Fibroblast of the aortic adventitia (primary cell): ENCODE data around the gene STYXL1. TPM values are rescaled to one million over a fixed set of nuclear protein-coding genes. Genes with fewer than 3 reads are reported as not detected.

Experiments
- DNase-seq: peaks from one replicate; pipeline ENCODE4 v3.0.0-alpha.2; 2010; ENCODE audit warnings: low read depth
- H3K4me3 ChIP-seq: 2 replicates; pipeline ENCODE4 v1.5.1; 2011; ENCODE audit warnings: low read depth, mild to moderate bottlenecking, control low read depth, low read length, moderate library complexity
- total RNA-seq: library from RNA; depleted of rRNA; stranded (reverse); fragments of >200 nt; gene quantifications from 2 replicates; pipeline ENCODE4 v1.2.3, GENCODE V29; 2012; ENCODE audit warnings: low replicate concordance
- TF ChIP-seq, protein P1 (sequence below): IDR thresholded peaks from 2 replicates; pipeline ENCODE4 v1.5.1; 2011; ENCODE audit warnings: mild to moderate bottlenecking, low read length, control low read depth, inconsistent platforms; ENCODE audit not compliant: insufficient read depth

The STYXL1 gene
- total RNA-seq, 1 donor = 33.2 TPM

DNA sequence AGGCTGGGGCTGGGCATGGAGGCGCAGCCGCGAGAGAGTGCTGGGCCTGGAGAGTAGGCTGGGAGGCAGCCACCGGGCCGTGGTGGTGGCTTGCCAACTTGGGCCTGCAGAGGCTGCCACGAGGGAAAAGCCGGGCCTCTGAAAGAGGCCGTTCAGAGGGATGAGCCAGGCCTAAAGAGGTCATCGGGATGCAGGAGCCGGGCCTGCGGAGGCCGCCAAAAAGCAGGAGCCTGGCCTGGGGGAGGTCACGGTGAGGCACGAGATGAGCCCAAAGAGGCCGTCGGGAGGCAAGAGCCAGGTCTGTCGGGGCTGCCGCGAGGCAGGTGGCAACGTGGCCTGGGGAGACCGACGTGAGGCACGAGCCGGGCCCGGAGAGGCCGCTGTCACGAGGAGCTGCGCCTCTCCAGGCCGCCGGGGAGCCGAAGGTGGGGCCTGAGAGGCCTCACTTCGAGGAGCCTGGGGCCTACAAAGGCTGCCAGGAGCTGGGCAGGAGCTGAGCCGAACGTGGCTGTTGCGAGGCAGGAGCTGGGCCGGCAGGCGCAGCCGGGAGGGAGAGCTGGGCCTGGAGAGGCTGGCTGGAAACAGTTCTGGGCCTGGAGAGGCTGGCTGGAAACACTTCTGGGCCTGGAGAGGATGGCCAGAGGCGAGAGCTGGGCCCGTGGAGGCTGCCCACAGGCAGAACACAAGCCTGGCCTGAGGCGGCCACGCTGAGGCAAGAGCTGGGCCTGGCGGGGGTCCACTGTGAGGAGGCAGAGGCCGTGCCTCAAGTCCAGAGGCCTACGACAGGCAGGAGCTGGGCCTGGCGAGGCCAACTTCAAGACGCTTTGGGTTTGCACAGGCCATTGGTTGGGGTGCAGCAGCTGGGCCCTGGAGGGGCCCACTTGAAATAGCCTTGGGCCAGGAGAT, 24.7 kb upstream of the STYXL1 start:
- no peak for DNase-seq
- TF ChIP-seq, protein P1, sequence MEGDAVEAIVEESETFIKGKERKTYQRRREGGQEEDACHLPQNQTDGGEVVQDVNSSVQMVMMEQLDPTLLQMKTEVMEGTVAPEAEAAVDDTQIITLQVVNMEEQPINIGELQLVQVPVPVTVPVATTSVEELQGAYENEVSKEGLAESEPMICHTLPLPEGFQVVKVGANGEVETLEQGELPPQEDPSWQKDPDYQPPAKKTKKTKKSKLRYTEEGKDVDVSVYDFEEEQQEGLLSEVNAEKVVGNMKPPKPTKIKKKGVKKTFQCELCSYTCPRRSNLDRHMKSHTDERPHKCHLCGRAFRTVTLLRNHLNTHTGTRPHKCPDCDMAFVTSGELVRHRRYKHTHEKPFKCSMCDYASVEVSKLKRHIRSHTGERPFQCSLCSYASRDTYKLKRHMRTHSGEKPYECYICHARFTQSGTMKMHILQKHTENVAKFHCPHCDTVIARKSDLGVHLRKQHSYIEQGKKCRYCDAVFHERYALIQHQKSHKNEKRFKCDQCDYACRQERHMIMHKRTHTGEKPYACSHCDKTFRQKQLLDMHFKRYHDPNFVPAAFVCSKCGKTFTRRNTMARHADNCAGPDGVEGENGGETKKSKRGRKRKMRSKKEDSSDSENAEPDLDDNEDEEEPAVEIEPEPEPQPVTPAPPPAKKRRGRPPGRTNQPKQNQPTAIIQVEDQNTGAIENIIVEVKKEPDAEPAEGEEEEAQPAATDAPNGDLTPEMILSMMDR = no peak
- H3K4me3 ChIP-seq = no peak overlapping the region

DNA sequence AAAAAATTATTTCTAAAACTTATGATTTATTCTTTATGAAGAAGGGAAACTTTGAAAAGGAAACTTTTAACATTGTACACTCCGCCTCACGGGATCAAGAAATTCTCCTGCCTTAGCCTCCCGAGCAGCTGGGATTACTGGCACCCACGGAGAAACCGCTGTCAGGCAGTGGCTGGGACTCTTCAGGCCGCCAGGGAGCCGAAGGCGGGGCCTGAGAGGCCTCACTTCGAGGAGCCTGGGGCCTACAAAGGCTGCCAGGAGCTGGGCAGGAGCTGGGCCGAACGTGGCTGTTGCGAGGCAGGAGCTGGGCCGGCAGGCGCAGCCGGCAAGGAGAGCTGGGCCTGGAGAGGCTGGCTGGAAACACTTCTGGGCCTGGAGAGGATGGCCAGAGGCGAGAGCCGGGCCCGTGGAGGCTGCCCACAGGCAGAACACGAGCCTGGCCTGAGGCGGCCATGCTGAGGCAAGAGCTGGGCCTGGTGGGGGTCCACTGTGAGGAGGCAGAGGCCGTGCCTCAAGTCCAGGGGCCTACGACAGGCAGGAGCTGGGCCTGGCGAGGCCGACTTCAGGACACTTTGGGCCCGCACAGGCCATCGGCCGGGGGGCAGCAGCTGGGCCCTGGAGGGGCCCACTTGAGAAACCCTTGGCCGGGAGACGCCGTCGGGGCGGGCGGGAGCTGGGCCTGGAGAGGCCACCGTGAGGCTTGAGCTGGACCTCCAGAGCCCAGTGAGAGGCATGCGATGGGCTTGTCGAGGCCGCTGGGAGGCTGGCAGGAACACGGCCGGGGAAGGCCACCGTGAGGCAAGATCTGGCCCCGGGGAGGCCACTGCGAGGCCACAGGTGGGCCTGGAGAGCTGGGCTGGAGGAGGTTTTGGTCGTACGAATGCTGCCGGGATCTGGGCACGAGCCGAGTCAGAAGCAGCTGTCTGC, 23.8 kb upstream of the STYXL1 start:
- no peak overlapping the region for H3K4me3 ChIP-seq
- TF ChIP-seq, protein P1 = no peak
- peak; percentile 64 for DNase-seq

DNA sequence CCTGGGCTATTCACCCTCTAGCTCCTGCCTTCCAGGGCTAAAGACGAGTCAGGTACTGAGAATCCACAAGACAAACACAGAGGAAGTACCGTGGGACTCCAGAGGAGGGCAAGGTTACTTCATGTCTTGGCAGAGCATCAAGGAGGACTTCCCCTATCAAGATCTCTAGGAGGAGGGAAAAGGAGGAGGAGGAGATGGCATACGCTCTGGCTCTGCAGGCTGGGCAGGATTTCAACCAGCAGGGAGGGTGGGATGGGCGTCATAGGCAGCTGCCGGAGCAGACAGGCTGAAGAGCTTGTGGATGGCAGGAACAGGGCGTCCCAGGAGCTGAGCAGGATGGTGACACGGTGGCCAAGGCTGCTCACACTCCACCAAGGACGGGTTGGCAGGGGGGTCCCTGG, 21.4 kb upstream of the STYXL1 start:
- peak; percentile 91 for DNase-seq
- H3K4me3 ChIP-seq = no peak overlapping the region
- TF ChIP-seq, protein P1 = peak; percentile 57

DNA sequence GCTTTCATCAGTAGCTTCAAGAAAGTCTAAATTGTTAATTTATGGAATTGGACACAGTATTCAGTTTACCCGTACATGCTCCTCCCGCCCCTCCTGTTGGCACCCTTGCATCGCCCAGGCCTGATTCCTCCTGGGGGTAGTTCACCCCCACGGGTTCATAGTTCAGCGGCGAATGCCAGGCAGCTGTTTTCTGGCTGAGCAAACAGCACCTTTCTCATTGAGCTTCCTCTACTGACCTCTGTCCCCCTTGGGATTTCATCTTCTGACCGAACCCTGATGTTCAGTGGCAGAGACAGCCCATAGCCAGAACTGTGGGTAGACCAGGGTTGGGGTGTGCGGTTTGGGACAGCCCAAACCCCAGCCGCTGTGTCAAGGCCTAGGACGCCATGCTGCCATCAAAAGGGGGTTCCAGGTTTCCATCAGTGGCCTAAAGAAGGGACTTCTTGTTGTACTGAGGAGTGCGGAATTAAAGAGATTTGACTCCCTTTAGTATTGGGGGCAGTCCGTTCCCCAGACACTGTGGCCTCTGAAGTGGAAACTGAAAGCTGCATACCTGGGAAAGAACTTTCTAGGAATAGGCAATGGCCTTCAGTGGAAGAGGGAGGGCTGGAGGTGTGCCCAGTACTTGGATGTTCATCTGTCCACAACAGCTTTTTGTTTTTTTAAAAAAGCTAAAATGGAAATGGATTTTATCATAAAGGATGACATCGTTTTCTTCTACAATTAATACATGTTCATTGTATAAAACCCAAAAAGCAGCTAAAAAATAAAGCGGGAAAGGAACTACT, 19.1 kb upstream of the STYXL1 start:
- no peak overlapping the region for H3K4me3 ChIP-seq
- no peak for DNase-seq
- TF ChIP-seq, protein P1 = no peak

DNA sequence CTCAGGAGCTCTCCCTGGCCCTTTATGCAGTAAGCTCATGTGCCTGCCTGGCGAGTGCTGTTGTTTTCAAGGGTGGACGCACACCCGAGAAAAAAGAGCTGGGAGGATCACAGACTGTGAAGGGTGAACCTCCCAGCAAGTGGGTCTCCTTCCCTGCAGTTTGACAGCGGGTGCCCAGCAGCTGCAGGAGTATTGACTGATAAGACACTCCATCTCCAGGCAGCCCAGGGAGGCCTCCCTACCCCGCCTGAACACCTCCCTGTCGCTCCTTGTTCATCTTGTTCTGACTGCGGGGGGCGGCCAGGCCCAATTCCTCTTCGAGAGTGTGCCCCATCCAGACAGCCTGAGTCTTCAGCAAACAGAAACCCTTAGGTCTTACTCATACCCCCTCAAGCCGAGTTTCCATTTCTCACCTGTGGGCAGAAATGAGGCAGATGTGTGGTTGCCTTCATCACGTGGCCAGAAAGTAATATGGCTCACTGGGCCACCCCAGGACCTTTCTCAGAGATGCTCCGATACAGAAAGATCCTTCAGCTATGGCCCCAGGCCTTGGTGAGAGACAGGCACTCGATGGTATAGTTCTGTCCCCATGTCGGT, 17.3 kb upstream of the STYXL1 start:
- H3K4me3 ChIP-seq = no peak overlapping the region
- TF ChIP-seq, protein P1 = no peak
- DNase-seq = no peak
